ENCODE measurements around the gene SLC39A1.
A peak's percentile ranks its signal among the peaks of the same experiment; 100 is the strongest.

Gene SLC39A1

DNA sequence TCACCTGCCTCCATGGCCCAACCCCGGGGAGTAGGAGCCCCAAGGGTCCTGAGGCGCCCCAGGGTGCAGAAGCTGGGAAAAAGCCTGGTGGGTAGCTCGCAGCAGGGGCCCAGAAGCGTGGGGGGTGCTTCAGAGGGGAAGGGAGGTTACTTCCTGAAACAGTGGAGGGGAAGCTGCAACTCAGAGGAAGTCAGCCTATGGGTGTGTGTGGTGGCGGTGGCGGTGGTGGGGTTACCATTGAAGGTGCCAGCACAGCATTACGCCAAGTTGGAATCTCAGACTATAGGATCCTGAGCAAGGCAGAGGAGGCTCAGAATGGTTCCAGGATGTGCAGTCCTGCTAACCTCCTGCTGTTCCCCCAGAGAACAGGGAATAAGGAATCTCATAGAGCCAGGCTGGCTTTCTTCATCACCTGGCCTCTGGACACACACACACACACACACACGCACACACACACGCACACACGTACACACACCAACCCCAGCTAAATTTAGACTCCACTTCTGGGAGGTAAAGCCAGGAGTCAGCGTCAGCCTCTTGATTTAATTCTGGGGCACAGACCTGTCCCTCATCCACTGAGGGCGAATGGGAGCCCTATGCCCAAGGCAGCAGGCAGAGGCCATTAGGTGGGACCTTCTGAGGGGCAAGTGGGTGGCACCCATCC is 18.1 kb downstream of the SLC39A1 start:
- TF ChIP-seq SPI1 (IDR thresholded peaks at IDR 0.05; ENCODE audit: low read depth, low read length) (peak; percentile 76), POLR2AphosphoS5 (IDR thresholded peaks at IDR 0.05; ENCODE audit: low read depth, low read length) (no peak; the same call in 1 of the 2 replicates), PAX5 (IDR thresholded peaks at IDR 0.05; ENCODE audit: insufficient read depth, low read length, severe bottlenecking) (no peak), POLR2A (IDR thresholded peaks at IDR 0.05; ENCODE audit: low read depth, low read length) (peak; percentile 73)
- FAIRE-seq (no peak), DNase-seq (ENCODE audit: insufficient read length, low spot score) (peak; percentile 82)

DNA sequence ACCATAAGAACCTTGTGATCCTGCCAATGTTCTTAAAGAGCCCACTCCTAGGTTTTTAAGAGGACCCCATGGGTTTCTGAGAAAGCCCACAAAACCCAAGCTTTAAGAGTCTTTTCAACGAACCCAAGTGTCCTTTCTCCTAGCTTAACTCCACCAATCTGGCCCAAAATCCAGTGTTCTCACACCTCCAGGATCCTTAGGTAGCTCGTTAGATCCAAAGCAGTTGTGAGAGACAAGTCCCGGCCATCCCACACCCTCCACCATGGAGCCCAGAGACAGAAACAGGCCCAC is 18.6 kb downstream of the SLC39A1 start:
- TF ChIP-seq POLR2A (IDR thresholded peaks at IDR 0.05; ENCODE audit: low read depth, low read length) (no peak), SPI1 (IDR thresholded peaks at IDR 0.05; ENCODE audit: low read depth, low read length) (no peak), POLR2AphosphoS5 (IDR thresholded peaks at IDR 0.05; ENCODE audit: low read depth, low read length) (no peak), PAX5 (IDR thresholded peaks at IDR 0.05; ENCODE audit: insufficient read depth, low read length, severe bottlenecking) (no peak), TAF1 (IDR thresholded peaks at IDR 0.05; ENCODE audit: low read depth, low read length) (no peak), POU2F2 (IDR thresholded peaks at IDR 0.05; ENCODE audit: low read depth, low read length) (no peak)

DNA sequence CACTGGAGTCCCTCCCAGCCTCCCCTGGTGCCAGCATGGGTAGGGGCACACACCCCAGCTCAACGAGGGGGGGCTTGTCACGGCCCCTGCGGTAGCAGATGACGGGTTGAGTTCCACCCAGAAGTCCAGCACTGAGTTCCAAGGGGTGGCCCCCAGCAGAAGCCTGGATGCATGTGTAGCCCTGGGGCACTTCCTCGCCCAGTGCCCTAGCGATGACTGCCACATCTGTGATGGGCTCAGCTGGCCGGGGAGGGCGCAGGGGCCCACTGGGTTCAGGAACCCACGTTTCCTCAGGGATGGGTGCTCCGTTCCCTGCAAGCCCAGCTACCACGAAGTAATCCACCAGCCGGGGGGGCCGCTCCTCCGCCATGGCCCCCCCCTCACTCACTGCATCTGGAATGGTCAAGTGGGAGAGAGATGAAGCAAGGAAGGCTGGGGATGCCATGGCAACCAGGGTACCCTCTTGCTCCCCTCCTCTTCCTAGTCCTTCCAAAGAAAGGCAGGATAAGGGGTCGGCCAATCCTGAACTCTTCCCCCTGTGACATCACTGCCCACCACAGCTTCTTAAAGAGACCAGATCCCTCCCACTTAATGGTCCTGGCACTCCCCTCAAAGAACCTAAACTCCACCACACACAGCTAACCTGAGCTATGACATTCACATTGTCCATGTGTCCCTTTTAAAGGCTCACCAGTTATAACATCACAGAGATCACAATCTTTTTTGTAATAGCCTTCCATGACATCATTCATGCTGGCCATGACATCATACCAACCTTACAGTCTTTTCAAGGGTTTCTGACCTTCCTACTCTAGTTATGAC is 19.1 kb downstream of the SLC39A1 start:
- TF ChIP-seq TAF1 (IDR thresholded peaks at IDR 0.05; ENCODE audit: low read depth, low read length) = no peak
- TF ChIP-seq POLR2AphosphoS5 (IDR thresholded peaks at IDR 0.05; ENCODE audit: low read depth, low read length) = no peak; the same call in 1 of the 2 replicates
- TF ChIP-seq PAX5 (IDR thresholded peaks at IDR 0.05; ENCODE audit: insufficient read depth, low read length, severe bottlenecking) = no peak
- no peak for TF ChIP-seq SPI1 (IDR thresholded peaks at IDR 0.05; ENCODE audit: low read depth, low read length)
- no peak for TF ChIP-seq POU2F2 (IDR thresholded peaks at IDR 0.05; ENCODE audit: low read depth, low read length)
- TF ChIP-seq POLR2A (IDR thresholded peaks at IDR 0.05; ENCODE audit: low read depth, low read length) = no peak
- FAIRE-seq (peak; percentile 60), DNase-seq (ENCODE audit: insufficient read length, low spot score) (no peak)

More for the DNA sequence above, 18.6 kb downstream of the SLC39A1 start:
- FAIRE-seq (no peak), DNase-seq (ENCODE audit: insufficient read length, low spot score) (no peak)

DNA sequence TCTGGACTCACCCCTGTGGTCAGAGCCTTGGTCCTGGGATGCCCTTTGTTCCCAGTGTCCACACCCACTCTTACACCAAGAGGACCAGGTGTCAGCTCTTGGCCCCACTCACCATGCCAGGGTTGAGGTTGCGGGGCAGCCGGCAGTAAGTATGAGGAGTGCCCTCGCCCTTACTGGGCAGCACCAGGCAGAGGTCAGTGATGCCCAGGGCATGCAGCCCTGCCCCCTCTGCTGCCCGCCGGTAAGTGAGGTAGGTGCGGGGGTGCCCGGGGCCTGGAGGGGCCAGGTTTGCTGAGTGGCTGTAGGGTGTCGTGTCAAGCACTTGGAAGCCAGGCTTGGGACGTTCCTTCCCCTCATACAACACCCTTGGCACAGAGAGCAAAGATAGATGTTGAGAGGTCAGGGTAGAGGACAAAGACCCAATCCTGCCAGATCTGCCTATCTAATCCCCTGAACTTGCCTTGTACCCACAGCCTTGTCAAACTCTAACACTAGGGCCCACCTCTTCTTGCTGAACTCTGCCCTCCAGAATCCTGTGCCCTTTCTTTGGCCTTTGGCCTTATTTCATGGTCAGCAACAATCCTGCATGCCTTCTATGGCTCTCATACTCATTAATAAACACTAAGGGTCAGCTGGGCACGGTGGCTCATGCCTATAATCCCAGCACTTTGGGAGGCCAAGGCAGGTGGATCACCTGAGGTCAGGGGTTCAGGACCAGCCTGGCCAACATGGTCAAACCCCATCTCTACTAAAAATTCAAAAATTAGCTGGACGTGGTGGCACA is 20.4 kb downstream of the SLC39A1 start:
- TF ChIP-seq TAF1 (IDR thresholded peaks at IDR 0.05; ENCODE audit: low read depth, low read length) (no peak), SPI1 (IDR thresholded peaks at IDR 0.05; ENCODE audit: low read depth, low read length) (no peak), POU2F2 (IDR thresholded peaks at IDR 0.05; ENCODE audit: low read depth, low read length) (no peak), POLR2AphosphoS5 (IDR thresholded peaks at IDR 0.05; ENCODE audit: low read depth, low read length) (0 out of 2 replicates have a peak, but pooled peaks have one; percentile 14), PAX5 (IDR thresholded peaks at IDR 0.05; ENCODE audit: insufficient read depth, low read length, severe bottlenecking) (no peak)
- DNase-seq (ENCODE audit: insufficient read length, low spot score) (no peak), FAIRE-seq (no peak)

DNA sequence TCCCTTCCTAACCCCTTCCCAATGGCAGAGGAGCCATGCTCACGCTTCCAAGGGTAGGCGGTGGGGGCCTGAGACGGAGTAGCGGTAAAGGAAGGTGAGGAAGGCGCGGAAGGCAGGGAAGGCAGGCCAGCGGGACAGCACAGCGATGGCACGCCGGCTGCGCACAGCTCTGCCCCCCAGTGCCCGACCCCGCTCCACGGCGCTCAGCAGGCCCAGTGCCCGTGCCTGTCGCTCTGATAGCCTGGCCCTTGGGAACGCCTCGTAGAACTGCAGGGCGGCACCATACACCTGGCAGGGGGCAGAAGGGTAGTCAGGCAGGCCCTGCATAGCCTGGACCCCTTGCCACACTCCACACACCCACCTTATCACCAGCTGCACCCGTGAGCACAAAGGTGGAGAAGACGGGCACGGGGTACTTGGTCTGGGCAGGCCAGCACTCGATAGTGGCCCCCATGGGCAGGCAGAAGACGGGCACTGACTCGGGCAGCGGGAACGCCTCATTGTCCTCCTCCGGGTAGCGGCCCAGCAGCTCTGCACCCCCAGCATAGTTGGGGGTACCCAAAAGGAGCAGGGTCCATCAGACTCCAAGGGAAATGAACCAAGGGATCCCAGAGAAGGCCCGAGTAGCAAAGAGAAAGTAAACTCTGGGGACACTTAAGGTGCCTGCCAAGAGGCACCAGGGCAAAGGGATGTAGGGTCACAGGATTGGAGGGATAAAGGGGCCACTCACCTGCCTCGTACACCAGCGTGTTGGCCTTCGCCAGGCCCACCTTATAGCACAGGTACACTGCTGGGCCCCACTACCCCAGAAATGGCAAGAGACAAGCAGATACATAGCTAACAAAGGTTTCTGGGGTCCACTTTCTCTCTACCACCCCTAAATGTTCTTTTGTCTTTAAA is 21.3 kb downstream of the SLC39A1 start:
- no peak for FAIRE-seq
- no peak for DNase-seq (ENCODE audit: insufficient read length, low spot score)
- no peak for TF ChIP-seq POLR2A (IDR thresholded peaks at IDR 0.05; ENCODE audit: low read depth, low read length)
- TF ChIP-seq SPI1 (IDR thresholded peaks at IDR 0.05; ENCODE audit: low read depth, low read length) = no peak
- TF ChIP-seq POU2F2 (IDR thresholded peaks at IDR 0.05; ENCODE audit: low read depth, low read length) = no peak
- TF ChIP-seq PAX5 (IDR thresholded peaks at IDR 0.05; ENCODE audit: insufficient read depth, low read length, severe bottlenecking) = no peak
- no peak for TF ChIP-seq TAF1 (IDR thresholded peaks at IDR 0.05; ENCODE audit: low read depth, low read length)

DNA sequence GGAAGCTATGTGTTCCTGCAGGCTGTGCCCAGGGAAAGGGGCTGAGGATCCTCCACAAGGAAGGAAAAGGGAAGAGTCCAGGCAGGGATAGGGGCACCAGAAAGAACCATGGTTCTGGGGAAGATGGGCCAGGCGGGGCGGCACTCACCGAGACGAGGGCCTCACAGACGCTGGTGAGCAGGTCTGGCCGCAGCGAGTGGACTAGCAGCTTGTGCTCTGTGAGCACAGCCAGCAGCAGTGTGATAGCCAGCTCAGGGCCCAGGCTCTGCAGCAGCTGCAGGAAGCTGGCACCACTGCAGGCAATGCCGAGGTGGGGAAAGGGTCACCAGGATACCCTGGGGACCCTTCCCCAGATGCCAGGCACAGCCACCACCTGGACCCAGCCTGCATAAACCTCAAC is 22.6 kb downstream of the SLC39A1 start:
- FAIRE-seq (no peak), DNase-seq (ENCODE audit: insufficient read length, low spot score) (no peak)
- no peak for TF ChIP-seq POU2F2 (IDR thresholded peaks at IDR 0.05; ENCODE audit: low read depth, low read length)
- TF ChIP-seq POLR2AphosphoS5 (IDR thresholded peaks at IDR 0.05; ENCODE audit: low read depth, low read length) = no peak
- no peak for TF ChIP-seq SPI1 (IDR thresholded peaks at IDR 0.05; ENCODE audit: low read depth, low read length)

DNA sequence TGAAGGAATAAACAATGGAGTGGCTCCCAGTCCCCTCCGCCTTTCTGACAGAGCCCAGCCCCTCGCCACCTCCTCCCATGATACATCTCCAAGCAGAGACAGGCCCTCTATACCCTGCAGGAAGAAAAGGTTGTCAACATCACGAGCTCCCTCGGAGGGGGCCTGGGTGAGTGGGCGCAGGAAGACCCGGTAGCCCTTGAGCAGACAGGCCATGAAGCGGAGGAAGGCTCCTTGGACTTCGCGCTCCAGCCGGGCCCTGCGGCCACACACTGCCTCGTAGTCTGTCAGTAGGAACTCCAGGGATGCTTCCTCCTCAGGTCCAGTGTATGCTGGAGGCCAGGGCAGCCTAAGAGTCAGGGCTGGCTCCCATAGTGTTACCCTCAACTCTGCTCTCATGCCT is 23.9 kb downstream of the SLC39A1 start:
- no peak for TF ChIP-seq TAF1 (IDR thresholded peaks at IDR 0.05; ENCODE audit: low read depth, low read length)
- TF ChIP-seq POLR2A (IDR thresholded peaks at IDR 0.05; ENCODE audit: low read depth, low read length) = no peak
- TF ChIP-seq PAX5 (IDR thresholded peaks at IDR 0.05; ENCODE audit: insufficient read depth, low read length, severe bottlenecking) = no peak
- no peak for TF ChIP-seq POU2F2 (IDR thresholded peaks at IDR 0.05; ENCODE audit: low read depth, low read length)

DNA sequence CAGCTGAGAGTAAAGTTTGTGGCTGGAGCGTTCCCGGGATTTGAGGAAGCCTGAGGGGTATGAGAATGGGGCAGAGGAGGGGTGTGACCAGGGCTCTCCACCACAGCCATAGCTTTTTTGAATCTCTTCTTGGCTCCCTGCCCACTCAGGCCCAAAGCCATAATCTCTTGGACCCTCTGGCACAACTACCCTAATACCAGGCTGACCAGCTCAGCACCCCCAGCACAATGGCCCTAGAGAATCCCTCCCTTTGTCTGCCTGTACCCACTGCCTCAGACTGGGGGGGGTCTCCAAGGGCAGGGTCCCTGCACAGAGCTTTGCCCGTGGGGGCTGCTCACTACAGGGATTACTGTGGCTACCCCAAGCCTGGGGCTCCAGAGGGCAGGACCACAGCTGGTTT is 24.3 kb downstream of the SLC39A1 start:
- no peak for DNase-seq (ENCODE audit: insufficient read length, low spot score)
- no peak for TF ChIP-seq SPI1 (IDR thresholded peaks at IDR 0.05; ENCODE audit: low read depth, low read length)
- TF ChIP-seq POLR2AphosphoS5 (IDR thresholded peaks at IDR 0.05; ENCODE audit: low read depth, low read length) = no peak
- TF ChIP-seq POLR2A (IDR thresholded peaks at IDR 0.05; ENCODE audit: low read depth, low read length) = no peak
- no peak for TF ChIP-seq PAX5 (IDR thresholded peaks at IDR 0.05; ENCODE audit: insufficient read depth, low read length, severe bottlenecking)
- TF ChIP-seq POU2F2 (IDR thresholded peaks at IDR 0.05; ENCODE audit: low read depth, low read length) = no peak
- TF ChIP-seq TAF1 (IDR thresholded peaks at IDR 0.05; ENCODE audit: low read depth, low read length) = no peak
- no peak for FAIRE-seq

More for the DNA sequence above, 23.9 kb downstream of the SLC39A1 start:
- no peak for FAIRE-seq
- no peak for DNase-seq (ENCODE audit: insufficient read length, low spot score)

DNA sequence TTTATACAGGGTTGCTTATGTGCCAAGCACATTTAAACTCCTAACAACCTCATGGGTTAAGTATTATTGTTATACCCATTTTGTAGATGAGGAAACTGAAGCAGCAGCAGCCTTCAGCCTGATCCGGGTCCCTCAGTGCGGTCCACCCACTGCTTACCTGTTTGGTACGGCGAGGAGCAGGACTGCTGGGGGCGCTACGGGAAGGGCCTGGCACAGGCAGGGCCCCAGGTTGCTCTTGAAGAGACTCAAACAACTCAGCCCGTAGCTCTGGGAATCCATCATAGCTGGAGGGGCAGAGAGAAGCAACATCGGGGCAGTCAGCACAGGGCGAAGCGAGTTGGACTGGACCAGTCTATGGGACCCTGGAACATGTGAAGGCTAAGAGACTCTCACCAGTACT is 26.0 kb downstream of the SLC39A1 start:
- TF ChIP-seq POLR2AphosphoS5 (IDR thresholded peaks at IDR 0.05; ENCODE audit: low read depth, low read length) (no peak), SPI1 (IDR thresholded peaks at IDR 0.05; ENCODE audit: low read depth, low read length) (no peak), POU2F2 (IDR thresholded peaks at IDR 0.05; ENCODE audit: low read depth, low read length) (no peak), POLR2A (IDR thresholded peaks at IDR 0.05; ENCODE audit: low read depth, low read length) (no peak), PAX5 (IDR thresholded peaks at IDR 0.05; ENCODE audit: insufficient read depth, low read length, severe bottlenecking) (no peak), TAF1 (IDR thresholded peaks at IDR 0.05; ENCODE audit: low read depth, low read length) (no peak)
- FAIRE-seq = no peak
- DNase-seq (ENCODE audit: insufficient read length, low spot score) = no peak

Data from GM12891 (cell line).